ENCODE results near the gene NCAPH2.
"Not testable (repeated sequence)": the region's sequence is repeated elsewhere in the genome, so short reads cannot be mapped to it uniquely, and the experiment has no call there.

The NCAPH2 gene

GRCh38 chr22:50516068-50516467 is 8.0 kb downstream of the NCAPH2 start:
- no peak for TF ChIP-seq CTCF (IDR thresholded peaks at IDR 0.05; ENCODE audit: low read depth, low read length)
- H3K4me3 ChIP-seq (ENCODE audit: low read depth, low read length) = no peak overlapping the region

GRCh38 chr22:50516891-50517290 is 8.9 kb downstream of the NCAPH2 start:
- TF ChIP-seq CTCF (IDR thresholded peaks at IDR 0.05; ENCODE audit: low read depth, low read length) = no peak
- no peak overlapping the region for H3K4me3 ChIP-seq (ENCODE audit: low read depth, low read length)

- no peak for TF ChIP-seq CTCF (IDR thresholded peaks at IDR 0.05; ENCODE audit: low read depth, low read length)
- no peak overlapping the region for H3K4me3 ChIP-seq (ENCODE audit: low read depth, low read length)
Measured at GRCh38 chr22:50517495-50518260, 9.7 kb downstream of the NCAPH2 start.

- TF ChIP-seq CTCF (IDR thresholded peaks at IDR 0.05; ENCODE audit: low read depth, low read length) = no peak
- H3K4me3 ChIP-seq (ENCODE audit: low read depth, low read length) = no peak overlapping the region
Measured at GRCh38 chr22:50518606-50519005, 10.6 kb downstream of the NCAPH2 start.

- TF ChIP-seq CTCF (IDR thresholded peaks at IDR 0.05; ENCODE audit: low read depth, low read length) = no peak
- no peak overlapping the region for H3K4me3 ChIP-seq (ENCODE audit: low read depth, low read length)
Measured at GRCh38 chr22:50519151-50519550, 11.1 kb downstream of the NCAPH2 start.

GRCh38 chr22:50520184-50520583 is 12.2 kb downstream of the NCAPH2 start:
- H3K4me3 ChIP-seq (ENCODE audit: low read depth, low read length) = not testable (repeated sequence)

GRCh38 chr22:50520826-50521453 is 12.9 kb downstream of the NCAPH2 start:
- TF ChIP-seq CTCF (IDR thresholded peaks at IDR 0.05; ENCODE audit: low read depth, low read length) = no peak
- H3K4me3 ChIP-seq (ENCODE audit: low read depth, low read length) = no peak overlapping the region
